HepG2 (cell line): ENCODE data around the gene CDK5RAP1. TPM values are rescaled to one million over a fixed set of nuclear protein-coding genes. Genes with fewer than 3 reads are reported as not detected.

ENCODE experiments used
- CBX1 ChIP-seq: IDR thresholded peaks from one replicate; pipeline ENCODE4 v1.6.1; 2016; ENCODE audit warnings: antibody characterized with exemption, low read depth
- CEBPB ChIP-seq: IDR thresholded peaks from 2 replicates; pipeline ENCODE4 v1.6.1; 2011; ENCODE audit warnings: low read depth, low read length, improper control_type of control experiment, borderline replicate concordance
- ELF1 ChIP-seq: sonication (generic); formaldehyde crosslinking; IDR thresholded peaks from 2 replicates; pipeline ENCODE4 v1.4.0; 2020; ENCODE audit warnings: missing genetic modification reagents
- FOXM1 ChIP-seq: sonication (generic); formaldehyde crosslinking; IDR thresholded peaks from 2 replicates; pipeline ENCODE4 v1.5.0; 2020; ENCODE audit warnings: missing genetic modification reagents
- KIAA2018 ChIP-seq: sonication (generic); formaldehyde crosslinking; IDR thresholded peaks from 2 replicates; pipeline ENCODE4 v1.5.0; 2020; ENCODE audit warnings: mild to moderate bottlenecking, missing genetic modification reagents, borderline replicate concordance
- KLF9 ChIP-seq: IDR thresholded peaks from 2 replicates; pipeline ENCODE4 v1.6.1; 2016; ENCODE audit warnings: low read depth
- MEIS2 ChIP-seq: sonication (generic); formaldehyde crosslinking; IDR thresholded peaks from 2 replicates; pipeline ENCODE4 v1.9.0; 2021; ENCODE audit warnings: mild to moderate bottlenecking, missing genetic modification reagents
- MTERF4 ChIP-seq: sonication (generic); formaldehyde crosslinking; IDR thresholded peaks from 2 replicates; pipeline ENCODE4 v1.8.0; 2023; ENCODE audit warnings: mild to moderate bottlenecking, missing genetic modification reagents
- MXI1 ChIP-seq: IDR thresholded peaks from 3 replicates; pipeline ENCODE4 v1.6.1; 2012; ENCODE audit warnings: low read depth, low read length, inconsistent platforms, borderline replicate concordance
- SOX5 ChIP-seq: IDR thresholded peaks from 2 replicates; pipeline ENCODE4 v1.6.1; 2016; ENCODE audit warnings: borderline replicate concordance
- ZNF468 ChIP-seq: sonication (generic); formaldehyde crosslinking; IDR thresholded peaks from 2 replicates; pipeline ENCODE4 v1.8.0; 2022; ENCODE audit warnings: mild to moderate bottlenecking, moderate library complexity, missing genetic modification reagents
- ZNF639 ChIP-seq: conservative IDR thresholded peaks from 2 replicates; pipeline ENCODE4 v1.6.1; 2018; ENCODE audit warnings: missing genetic modification reagents
- ZNF687 ChIP-seq: sonication (generic); formaldehyde crosslinking; IDR thresholded peaks from 2 replicates; pipeline ENCODE4 v1.5.1; 2020; ENCODE audit warnings: mild to moderate bottlenecking, missing genetic modification reagents, moderate library complexity
- polyA plus RNA-seq, 8 experiments: library from polyadenylated mRNA; depleted of rRNA in 3 of 8; stranded (reverse) in 7 of 8; unstranded in 1 of 8; fragments of >200 nt; fragmentation: Illumina TruSeq in 4 of 8; extraction: Trizol in 4 of 8; gene quantifications; 2 replicates each; pipeline versions ENCODE4 v1.2.1 to v1.2.3, GENCODE V29; 2011 to 2016; ENCODE audit warnings: low read depth in 4 of 8, missing spikeins in 1 of 8, mixed read lengths in 1 of 8; ENCODE audit not compliant: insufficient read depth in 1 of 8
- total RNA-seq, 5 experiments: library from RNA; depleted of rRNA; stranded (reverse); fragments of >200 nt; fragmentation: Illumina TruSeq; extraction: Trizol; gene quantifications; 2 replicates each; pipeline ENCODE4 v1.2.3, GENCODE V29; 2016; ENCODE audit warnings: low read depth in 1 of 5

Gene CDK5RAP1
- total and polyA plus RNA-seq, 2 of the 13 experiments (the other 11 are each of a cell fraction or from before 2014, with no cell fraction given), result 53.6 to 98.2 TPM

DNA sequence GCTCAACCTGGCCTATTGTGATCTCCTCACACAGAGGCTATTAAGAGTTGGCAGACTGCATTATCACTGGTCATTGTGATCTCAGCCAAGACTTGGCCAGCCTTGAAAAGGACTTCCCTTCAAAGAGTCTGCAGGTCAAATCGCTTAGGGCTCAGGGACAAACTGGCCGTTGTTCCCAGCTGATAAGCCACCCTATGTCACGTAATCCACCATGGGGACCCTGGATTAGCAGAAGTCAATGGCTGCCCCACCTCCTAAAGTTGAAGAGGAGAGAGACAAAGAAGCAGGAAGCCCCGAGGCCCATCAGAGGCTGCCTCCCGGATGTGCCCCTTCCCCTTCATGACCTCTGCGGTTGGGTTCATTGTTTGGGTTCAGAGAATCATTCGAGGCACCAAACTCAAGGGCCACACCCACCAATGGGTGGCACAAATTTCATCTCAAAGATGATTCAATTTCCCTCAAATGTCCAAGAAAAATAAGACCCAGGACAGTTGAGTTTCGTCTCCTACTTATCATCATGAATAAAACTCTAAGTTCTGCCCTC lies 61.7 kb downstream of the CDK5RAP1 start (continued):
- TF ChIP-seq MTERF4 (CRISPR knock-in tag) (0 out of 2 replicates have a peak, but pooled peaks have one; percentile 32), KLF9 (CRISPR knock-in tag) (0 out of 2 replicates have a peak, but pooled peaks have one; percentile 81), CEBPB (no peak), KIAA2018 (CRISPR knock-in tag) (no peak), ELF1 (CRISPR knock-in tag) (0 out of 2 replicates have a peak, but pooled peaks have one; percentile 14), CBX1 (no peak), MEIS2 (CRISPR knock-in tag) (no peak), ZNF468 (CRISPR knock-in tag) (no peak), MXI1 (no peak), ZNF687 (peak; percentile 36; the same call in 1 of the 2 replicates), ZNF639 (CRISPR knock-in tag) (no peak), FOXM1 (CRISPR knock-in tag) (no peak), SOX5 (CRISPR knock-in tag) (peak; percentile 95)
